RPMI8226 (cell line): ENCODE data around the gene CDK10.
A peak's percentile ranks its signal among the peaks of the same experiment; 100 is the strongest.
"Not testable (repeated sequence)": the region's sequence is repeated elsewhere in the genome, so short reads cannot be mapped to it uniquely, and the experiment has no call there.

Experiments used
- DNase-seq: peaks from one replicate; pipeline ENCODE4 v3.0.0-alpha.2; 2015

Gene CDK10

GRCh38 chr16:89669755-89670154 is 16.7 kb upstream of the CDK10 start:
- DNase-seq, result no peak

- DNase-seq, result no peak
Measured at GRCh38 chr16:89670496-89671431, 15.7 kb upstream of the CDK10 start.

DNA sequence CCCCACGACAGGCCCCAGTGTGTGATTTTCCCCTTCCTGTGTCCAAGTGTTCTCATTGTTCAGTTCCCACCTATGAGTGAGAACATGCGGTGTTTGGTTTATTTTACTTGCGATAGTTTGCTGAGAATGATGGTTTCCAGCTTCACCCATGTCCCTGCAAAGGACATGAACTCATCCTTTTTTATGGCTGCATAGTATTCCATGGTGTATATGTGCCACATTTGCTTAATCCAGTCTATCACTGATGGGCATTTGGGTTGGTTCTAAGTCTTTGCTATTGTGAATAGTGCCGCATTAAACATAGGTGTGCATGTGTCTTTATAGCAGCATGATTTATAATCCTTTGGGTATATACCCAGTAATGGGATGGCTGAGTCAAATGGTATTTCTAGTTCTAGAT is 14.9 kb upstream of the CDK10 start:
- DNase-seq, result not testable (repeated sequence)

DNA sequence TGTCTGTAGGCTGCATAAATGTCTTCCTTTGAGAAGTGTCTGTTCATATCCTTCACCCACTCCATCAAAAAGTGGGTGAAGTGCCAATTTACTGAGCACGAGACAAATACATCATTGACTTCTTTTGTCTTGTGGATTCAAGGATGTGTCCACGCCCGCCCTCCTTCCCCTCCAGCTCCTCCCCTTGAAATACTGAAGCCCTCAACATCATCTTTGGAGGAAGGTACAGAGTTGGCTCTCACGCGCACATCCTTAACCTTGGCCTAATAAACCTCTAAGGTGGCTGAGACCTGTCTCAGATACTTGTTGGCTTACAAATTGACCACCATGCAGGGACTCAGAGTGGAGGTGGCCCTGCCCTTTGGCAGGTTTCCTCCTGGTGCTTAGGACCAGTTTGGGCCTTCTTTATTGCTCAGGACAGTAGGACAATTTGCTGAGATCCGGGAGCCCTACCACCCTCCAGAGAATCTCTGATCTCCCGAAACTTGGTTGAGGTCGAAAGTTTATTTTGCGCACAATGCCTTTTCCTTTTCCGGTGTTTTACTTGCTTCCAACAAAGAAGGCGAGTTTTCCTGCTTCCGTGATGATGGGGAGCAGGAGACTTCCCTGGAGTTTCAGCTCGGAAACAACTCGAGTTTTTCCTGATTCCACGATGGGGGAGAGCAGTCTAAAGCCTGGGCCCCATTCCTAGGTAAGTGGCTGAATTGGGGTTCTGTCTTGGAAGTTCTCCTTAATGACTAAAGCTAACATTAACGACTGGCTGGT is 14.1 kb upstream of the CDK10 start:
- no peak for DNase-seq

- no peak for DNase-seq
Measured at GRCh38 chr16:89678258-89678657, 8.2 kb upstream of the CDK10 start.

GRCh38 chr16:89685916-89686315 is 573 bp upstream of the CDK10 start:
- no peak for DNase-seq

DNA sequence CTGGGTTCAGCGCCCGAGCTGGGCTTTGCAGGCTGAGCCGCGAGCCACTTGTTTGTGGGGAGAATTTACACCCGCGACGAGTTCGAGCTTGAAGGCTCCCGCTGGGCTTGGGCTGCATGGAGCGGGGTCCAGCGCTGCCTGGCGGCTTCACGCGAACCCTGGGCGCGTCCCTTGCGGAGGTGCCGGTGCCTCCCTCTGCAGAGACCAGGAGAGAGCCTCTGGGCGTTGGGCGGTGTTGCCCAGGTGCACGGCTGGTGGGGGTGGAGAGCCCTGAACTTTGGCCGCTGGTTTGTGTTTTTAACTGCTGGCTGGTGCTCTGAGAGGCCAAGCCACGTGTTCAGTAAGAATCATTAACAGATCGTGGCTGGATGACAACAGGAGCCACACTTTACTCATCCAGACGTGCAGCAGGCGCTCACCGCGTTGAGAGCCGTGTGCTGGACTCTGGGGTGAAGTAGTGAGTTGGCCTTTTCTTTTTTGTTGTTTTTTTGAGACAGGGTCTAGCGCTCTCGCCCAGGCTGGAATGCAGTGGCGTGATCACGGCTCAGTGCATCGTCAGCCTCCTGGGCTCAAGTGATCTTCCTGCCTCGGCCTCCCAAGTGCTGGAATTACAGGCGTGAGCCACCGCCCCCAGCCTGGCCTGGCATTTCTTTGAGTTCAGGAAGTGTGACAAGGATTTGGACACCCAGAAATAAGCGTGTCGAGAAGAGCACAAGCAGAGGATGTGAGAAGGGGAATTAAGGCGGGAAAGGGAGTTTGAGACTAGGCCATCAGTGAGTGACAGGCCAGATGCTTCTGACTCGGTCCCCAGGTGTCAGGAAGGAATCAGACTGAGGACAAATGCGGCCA is 827 bp downstream of the CDK10 start:
- DNase-seq, result peak; percentile 82

GRCh38 chr16:89688395-89688794 is 1.9 kb downstream of the CDK10 start:
- no peak for DNase-seq

DNA sequence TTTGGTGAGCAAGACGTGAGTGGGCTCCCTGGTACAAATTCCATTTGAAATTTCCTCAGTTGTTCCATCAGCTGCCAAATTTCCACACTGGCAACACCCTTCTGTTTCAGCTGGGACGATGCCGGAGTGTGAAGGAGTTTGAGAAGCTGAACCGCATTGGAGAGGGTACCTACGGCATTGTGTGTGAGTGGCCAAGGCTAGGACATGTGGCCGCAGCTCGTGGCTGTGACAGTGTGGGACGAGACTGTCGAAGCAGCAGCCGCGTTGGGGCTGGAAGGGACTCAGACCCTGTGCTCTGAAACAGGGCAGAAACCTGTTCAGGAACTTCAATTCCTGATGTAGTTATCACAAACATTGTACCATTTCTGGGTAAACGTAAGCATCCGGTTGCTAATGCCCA is 2.7 kb downstream of the CDK10 start:
- DNase-seq, result no peak

- not testable (repeated sequence) for DNase-seq
Measured at GRCh38 chr16:89689621-89690020, 3.1 kb downstream of the CDK10 start.

GRCh38 chr16:89690392-89690901 is 4.0 kb downstream of the CDK10 start:
- DNase-seq, result no peak

DNA sequence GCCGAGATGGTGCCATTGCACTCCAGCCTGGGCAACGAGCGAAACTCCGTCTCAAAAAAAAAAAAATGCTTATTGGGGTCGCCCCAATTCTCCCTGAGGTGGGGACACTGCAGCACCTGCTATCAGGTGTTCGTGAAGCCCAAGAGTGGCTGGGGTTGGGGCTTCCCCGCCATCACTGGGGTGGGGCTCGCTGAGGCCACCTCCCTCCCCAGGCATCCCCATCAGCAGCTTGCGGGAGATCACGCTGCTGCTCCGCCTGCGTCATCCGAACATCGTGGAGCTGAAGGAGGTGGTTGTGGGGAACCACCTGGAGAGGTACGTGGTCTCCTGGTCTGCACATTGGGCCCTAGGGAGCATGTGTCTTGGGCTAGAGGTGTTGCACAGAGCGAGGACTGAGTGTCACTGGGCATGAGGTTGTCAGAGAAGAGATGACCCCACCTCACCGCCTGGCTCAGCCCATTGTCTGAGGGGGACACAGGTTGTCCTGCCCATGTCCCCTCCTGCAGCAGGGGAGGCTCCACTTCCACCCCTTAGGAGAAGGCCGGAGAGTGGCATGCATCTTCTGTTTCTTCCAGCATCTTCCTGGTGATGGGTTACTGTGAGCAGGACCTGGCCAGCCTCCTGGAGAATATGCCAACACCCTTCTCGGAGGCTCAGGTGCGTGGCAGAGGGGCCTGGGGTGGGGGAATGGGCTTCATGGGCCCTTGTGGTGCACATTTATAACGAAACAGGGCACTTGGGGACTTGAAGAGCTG is 4.9 kb downstream of the CDK10 start:
- no peak for DNase-seq

DNA sequence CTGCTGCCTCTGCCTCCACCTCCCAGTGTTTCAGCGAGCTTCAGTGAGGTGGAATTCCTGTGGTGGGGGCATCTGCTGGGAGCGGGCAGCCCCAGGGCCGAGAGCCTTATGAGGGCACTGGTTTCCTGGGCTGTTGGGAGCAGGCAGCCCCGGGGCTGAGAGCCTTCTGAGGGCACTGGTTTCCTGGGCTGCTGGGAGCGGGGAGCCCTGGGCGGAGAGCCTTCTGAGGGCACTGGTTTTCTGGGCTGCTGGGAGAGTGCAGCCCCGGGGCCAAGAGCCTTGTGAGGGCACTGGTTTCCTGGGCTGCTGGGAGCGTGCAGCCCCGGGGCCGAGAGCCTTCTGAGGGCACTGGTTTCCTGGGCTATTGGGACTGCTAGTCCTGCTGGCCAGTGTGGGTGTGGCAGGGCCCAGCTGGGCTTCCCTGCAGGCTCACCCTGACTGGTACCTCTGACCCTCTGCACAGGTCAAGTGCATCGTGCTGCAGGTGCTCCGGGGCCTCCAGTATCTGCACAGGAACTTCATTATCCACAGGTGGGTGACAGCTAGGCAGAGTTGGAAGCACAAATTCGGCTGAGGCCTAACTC is 5.6 kb downstream of the CDK10 start:
- no peak for DNase-seq

DNA sequence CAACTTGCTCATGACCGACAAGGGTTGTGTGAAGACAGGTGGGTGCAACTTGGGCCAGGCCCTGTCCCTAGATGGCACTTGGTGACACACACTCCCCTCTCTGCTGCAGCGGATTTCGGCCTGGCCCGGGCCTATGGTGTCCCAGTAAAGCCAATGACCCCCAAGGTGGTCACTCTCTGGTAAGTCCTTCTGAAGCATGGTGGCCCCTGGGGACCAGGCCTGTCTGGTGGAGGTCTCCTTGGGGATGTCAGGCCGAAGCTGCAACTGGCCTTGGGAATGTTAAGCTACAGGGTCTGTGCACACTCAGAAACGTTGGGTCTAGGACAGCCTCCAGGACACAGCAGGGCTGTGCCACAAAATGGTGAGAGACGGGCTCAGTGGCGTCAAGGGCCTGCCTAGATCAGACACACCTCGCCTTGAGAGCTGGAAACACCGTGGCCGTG is 6.8 kb downstream of the CDK10 start:
- no peak for DNase-seq

DNA sequence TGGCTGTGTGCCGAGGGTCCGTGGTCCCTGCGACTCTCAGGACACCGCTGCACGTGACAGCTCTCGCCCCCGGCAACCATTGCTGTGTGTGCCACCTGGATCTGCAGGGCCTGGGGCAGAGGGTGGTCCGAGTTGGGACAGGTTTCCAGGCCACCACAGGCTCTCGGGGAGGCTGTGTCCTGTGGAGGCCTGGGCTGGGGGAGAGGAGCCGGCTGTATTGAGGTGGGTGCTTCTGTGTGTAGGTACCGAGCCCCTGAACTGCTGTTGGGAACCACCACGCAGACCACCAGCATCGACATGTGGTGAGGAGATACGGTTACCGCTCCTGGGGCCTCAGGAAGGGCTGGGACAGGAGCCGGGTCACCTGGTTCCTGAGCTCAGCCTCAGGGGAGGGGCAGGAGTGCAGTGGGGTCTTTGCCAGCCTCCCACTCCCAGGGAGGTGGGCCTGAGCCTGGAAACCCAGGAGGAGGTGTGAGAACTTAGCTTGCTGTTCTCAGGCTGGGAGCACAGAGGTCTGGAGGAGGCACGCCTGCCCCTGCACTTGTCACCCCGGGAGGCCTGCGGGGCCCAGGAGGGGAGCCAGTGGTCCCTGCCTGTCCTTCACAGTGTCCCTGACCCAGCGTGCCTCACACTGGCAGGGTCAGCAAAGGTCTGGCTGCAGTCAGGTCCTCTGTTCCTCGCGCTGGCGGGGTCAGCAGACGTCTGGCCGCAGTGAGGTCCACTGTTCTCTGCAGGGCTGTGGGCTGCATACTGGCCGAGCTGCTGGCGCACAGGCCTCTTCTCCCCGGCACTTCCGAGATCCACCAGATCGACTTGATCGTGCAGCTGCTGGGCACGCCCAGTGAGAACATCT is 7.7 kb downstream of the CDK10 start:
- DNase-seq, result no peak

GRCh38 chr16:89694784-89695085 is 8.2 kb downstream of the CDK10 start:
- not testable (repeated sequence) for DNase-seq

- DNase-seq, result no peak
Measured at GRCh38 chr16:89695086-89695874, 8.8 kb downstream of the CDK10 start.

GRCh38 chr16:89695875-89696669 is 9.6 kb downstream of the CDK10 start:
- no peak for DNase-seq

DNA sequence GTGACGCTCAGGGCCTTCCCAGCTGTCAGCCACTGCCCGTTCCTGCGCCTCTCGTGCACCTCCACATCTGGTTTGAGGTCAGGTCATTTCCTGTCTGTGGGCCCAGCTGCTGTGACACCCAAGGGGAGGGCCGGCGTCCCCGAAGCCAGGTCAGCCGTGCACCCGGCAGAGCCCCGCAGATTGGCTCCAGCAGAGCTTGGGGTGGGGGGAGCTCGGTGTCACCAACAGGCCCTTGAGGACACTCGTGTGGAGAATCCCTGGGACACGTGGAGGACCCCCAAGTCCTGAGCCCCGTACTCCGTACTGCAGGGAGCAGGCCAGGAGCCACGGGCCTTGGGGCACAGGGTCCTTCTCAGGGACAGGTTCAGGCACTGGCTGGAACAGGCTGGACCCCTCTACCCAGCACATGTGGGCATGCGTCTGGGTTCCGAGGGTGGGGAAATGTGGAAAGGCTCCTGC is 10.2 kb downstream of the CDK10 start:
- peak; percentile 32 for DNase-seq
